ENCODE measurements around the gene CPLANE2. TPM values are rescaled to one million over a fixed set of nuclear protein-coding genes. Genes with fewer than 3 reads are reported as not detected.

CPLANE2 gene
- total RNA-seq, 1 donor from 2014 or later: 9.7 TPM

GRCh38 chr1:16204634-16205333, 32.2 kb downstream of the CPLANE2 start:
- no peak overlapping the region for H3K4me3 ChIP-seq
- no peak for DNase-seq
- intact Hi-C loops (cut with micrococcal nuclease): no loop called here
- peaks cover 5% of the 10 kb centered on the region for H3K36me3 ChIP-seq
- H3K27me3 ChIP-seq (ENCODE audit: low read depth): no peaks in the 10 kb centered on the region
- no peaks in the 10 kb centered on the region for H3K9me3 ChIP-seq (replicated peaks)
- no peak overlapping the region for H3K27ac ChIP-seq (replicated peaks)
- H3K4me1 ChIP-seq: peaks cover 20% of the 10 kb centered on the region
- peak; percentile 53 for TF ChIP-seq CTCF (IDR thresholded peaks at IDR 0.05; ENCODE audit: borderline replicate concordance)

DNA sequence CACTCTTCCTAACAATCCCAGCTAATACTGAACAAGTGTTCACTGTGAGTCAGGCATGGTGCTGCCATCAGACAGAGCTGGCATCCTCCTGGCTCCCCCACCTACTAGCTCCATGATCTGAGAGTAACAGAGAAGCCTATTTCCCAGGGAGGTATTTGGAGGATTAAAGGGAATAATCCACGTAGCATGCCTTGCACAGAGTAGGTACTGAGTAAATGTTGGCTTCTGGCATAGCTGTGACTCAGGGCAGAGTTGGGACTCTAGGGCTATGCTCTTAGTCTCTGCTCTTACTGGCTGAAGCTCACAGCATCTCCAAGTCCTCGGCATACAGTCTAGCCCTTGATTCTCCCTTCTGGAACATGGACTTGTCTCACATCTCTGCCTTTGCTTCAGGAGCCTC, 32.8 kb downstream of the CPLANE2 start:
- peaks cover 20% of the 10 kb centered on the region for H3K4me1 ChIP-seq
- TF ChIP-seq CTCF (IDR thresholded peaks at IDR 0.05; ENCODE audit: borderline replicate concordance): no peak
- no peak overlapping the region for H3K27ac ChIP-seq (replicated peaks)
- intact Hi-C loops (cut with micrococcal nuclease): no loop called here
- peaks cover 5% of the 10 kb centered on the region for H3K36me3 ChIP-seq
- H3K9me3 ChIP-seq (replicated peaks): no peaks in the 10 kb centered on the region
- no peak overlapping the region for H3K4me3 ChIP-seq
- H3K27me3 ChIP-seq (ENCODE audit: low read depth): no peaks in the 10 kb centered on the region
- no peak for DNase-seq

- TF ChIP-seq CTCF (IDR thresholded peaks at IDR 0.05; ENCODE audit: borderline replicate concordance): no peak
Observed at GRCh38 chr1:16203550-16203949, 33.4 kb downstream of the CPLANE2 start.

GRCh38 chr1:16202281-16203210, 34.4 kb downstream of the CPLANE2 start:
- no peak for TF ChIP-seq CTCF (IDR thresholded peaks at IDR 0.05; ENCODE audit: borderline replicate concordance)
- no peak for DNase-seq
- Histone ChIP-seq H3K4me1 (peaks cover 18% of the 10 kb centered on the region), H3K4me3 (no peak overlapping the region), H3K27ac (replicated peaks) (no peak overlapping the region), H3K27me3 (ENCODE audit: low read depth) (no peaks in the 10 kb centered on the region), H3K9me3 (replicated peaks) (no peaks in the 10 kb centered on the region), H3K36me3 (peaks cover 5% of the 10 kb centered on the region)
- intact Hi-C loops (cut with micrococcal nuclease): no loop called here

More at GRCh38 chr1:16203550-16203949, 33.4 kb downstream of the CPLANE2 start:
- Histone ChIP-seq H3K36me3 (peaks cover 5% of the 10 kb centered on the region), H3K9me3 (replicated peaks) (no peaks in the 10 kb centered on the region), H3K27me3 (ENCODE audit: low read depth) (no peaks in the 10 kb centered on the region), H3K4me1 (peaks cover 20% of the 10 kb centered on the region), H3K27ac (replicated peaks) (no peak overlapping the region), H3K4me3 (no peak overlapping the region)
- intact Hi-C loops (cut with micrococcal nuclease): no loop called here
- no peak for DNase-seq

- Histone ChIP-seq H3K36me3 (peaks cover 5% of the 10 kb centered on the region), H3K4me1 (no peaks in the 10 kb centered on the region), H3K27ac (replicated peaks) (no peak overlapping the region), H3K27me3 (ENCODE audit: low read depth) (no peaks in the 10 kb centered on the region), H3K9me3 (replicated peaks) (no peaks in the 10 kb centered on the region), H3K4me3 (no peak overlapping the region)
- TF ChIP-seq CTCF (IDR thresholded peaks at IDR 0.05; ENCODE audit: borderline replicate concordance): no peak
- DNase-seq: no peak
- intact Hi-C loops (cut with micrococcal nuclease): no loop called here
Observed at GRCh38 chr1:16199700-16200099, 37.3 kb downstream of the CPLANE2 start.
